H54 (cell line): Measurements from ENCODE around the gene RIPOR2.

Source experiments
- DNase-seq: peaks from one replicate; pipeline ENCODE4 v3.0.0; 2011; ENCODE audit warnings: low spot score, mixed read lengths; ENCODE audit not compliant: insufficient read length
- FAIRE-seq: peaks from 3 replicates; lab custom pipeline; 2011; peaks lifted over from hg19 to GRCh38; lab: Jason Lieb, UNC
- POLR2A ChIP-seq: IDR thresholded peaks from 2 replicates; pipeline ENCODE4 v1.6.1; 2011; ENCODE audit warnings: low read depth, mild to moderate bottlenecking, low read length

The RIPOR2 gene

DNA sequence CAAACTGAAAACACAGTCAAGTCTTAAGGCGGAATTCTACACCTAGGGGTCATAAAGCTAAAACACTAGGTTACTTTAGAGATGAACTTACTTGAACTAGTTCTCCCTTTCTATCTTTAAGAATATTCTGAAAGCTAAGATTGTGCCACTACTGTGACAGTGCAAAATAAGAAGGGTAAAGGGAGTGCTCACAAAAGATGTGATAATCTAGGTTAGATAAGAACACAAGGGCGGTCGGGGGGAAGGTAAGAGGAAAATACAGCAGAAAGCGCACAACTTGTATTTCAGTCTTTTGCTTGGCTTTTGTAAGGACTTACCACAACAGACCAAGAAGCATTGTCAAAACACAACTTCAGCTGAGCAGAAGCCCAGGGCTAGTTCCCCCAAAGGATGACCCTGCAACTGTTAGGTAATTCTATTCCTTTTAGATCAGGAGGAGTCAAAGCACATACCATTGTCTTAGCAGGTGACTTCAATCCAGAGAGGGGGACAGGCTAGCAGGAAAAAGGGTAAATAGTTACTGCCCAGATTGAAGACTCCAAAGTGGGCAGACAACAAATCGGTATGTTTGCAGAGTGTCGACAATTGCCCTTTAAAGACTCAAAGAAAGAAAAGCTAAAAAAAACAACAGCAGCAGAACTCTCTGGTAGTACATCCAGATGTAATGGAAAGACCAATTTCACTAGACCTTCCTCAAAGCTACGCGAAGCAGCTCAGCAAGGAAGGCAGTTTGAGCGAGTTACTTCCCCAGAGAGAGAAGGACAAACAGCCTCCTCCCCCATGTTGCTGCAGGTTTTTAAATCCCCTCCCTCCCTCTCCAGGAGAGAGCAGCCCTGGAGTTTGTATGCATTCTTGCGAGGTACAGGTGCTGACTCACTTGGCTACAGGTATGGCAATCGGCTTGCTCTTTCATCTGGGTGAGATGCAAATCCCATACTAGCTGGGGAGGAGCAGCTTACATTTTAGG lies 59.0 kb downstream of the RIPOR2 start:
- no peak for FAIRE-seq
- no peak for TF ChIP-seq POLR2A

DNA sequence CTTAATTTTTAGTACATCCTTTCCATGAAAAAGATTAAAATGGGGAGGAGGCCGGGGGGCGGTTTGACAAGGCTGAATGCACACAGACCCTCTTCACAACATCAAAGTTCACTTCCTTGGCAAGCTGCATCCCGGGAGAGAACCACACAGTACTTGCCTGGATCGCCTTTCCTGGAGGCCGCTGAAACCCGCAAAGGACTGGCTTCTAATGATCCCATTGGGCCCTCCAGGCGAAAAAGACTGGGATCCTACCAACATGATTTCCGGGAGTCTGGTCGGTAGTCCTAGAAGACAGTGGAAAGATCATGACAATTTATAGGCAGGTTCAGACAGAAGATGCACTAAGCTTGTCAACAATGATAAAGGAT lies 60.2 kb downstream of the RIPOR2 start:
- FAIRE-seq (no peak), DNase-seq (no peak)
- TF ChIP-seq POLR2A: no peak

More for the DNA sequence above, 59.0 kb downstream of the RIPOR2 start:
- no peak for DNase-seq

GRCh38 chr6:24874776-24875533 lies 60.8 kb downstream of the RIPOR2 start:
- FAIRE-seq: no peak
- no peak for TF ChIP-seq POLR2A
- no peak for DNase-seq

- FAIRE-seq (no peak), DNase-seq (no peak)
- TF ChIP-seq POLR2A: no peak
Measured at GRCh38 chr6:24874128-24874527, 61.6 kb downstream of the RIPOR2 start.

GRCh38 chr6:24872779-24873178 lies 63.0 kb downstream of the RIPOR2 start:
- no peak for TF ChIP-seq POLR2A
- no peak for FAIRE-seq
- DNase-seq: no peak

- no peak for TF ChIP-seq POLR2A
- DNase-seq: no peak
- no peak for FAIRE-seq
Measured at GRCh38 chr6:24868765-24869164, 67.0 kb downstream of the RIPOR2 start.

- DNase-seq (no peak), FAIRE-seq (no peak)
- no peak for TF ChIP-seq POLR2A
Measured at GRCh38 chr6:24867104-24867703, 68.6 kb downstream of the RIPOR2 start.

- no peak for TF ChIP-seq POLR2A
- FAIRE-seq: no peak
Measured at GRCh38 chr6:24865161-24865560, 70.6 kb downstream of the RIPOR2 start.

GRCh38 chr6:24864343-24864742 lies 71.4 kb downstream of the RIPOR2 start:
- FAIRE-seq (no peak), DNase-seq (no peak)
- no peak for TF ChIP-seq POLR2A

More at GRCh38 chr6:24865161-24865560, 70.6 kb downstream of the RIPOR2 start:
- DNase-seq: no peak

- no peak for FAIRE-seq
- no peak for TF ChIP-seq POLR2A
Measured at GRCh38 chr6:24861934-24862333, 73.8 kb downstream of the RIPOR2 start.

DNA sequence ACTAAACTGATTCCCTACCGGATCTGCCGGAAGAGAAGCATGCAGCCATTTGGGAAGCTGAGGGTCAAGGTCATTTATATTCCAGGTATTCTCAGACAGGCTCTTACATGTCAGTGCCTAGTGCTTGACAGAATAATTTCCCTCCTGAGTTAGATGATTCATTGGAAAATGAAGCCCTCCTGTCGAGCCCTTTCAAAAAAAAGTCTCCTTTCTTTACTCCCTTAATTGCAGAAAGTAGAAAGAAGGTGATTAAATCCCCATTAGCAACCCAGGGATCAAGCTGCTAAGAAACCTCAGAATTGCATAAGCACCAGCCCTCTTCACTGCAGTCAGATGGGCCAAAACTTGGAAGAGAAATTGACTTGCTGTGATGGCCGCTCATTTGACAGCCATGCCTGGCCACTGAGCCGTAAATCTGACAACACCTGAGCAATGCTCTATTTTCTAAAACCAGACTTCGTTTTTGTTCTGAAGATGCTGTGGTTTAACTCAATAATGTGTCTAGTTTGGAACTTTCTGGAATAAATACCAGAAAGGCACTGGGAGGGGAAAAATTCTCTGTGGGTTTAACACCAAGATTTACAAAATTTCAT lies 76.1 kb downstream of the RIPOR2 start:
- no peak for TF ChIP-seq POLR2A
- DNase-seq (no peak), FAIRE-seq (no peak)

More at GRCh38 chr6:24861934-24862333, 73.8 kb downstream of the RIPOR2 start:
- no peak for DNase-seq

DNA sequence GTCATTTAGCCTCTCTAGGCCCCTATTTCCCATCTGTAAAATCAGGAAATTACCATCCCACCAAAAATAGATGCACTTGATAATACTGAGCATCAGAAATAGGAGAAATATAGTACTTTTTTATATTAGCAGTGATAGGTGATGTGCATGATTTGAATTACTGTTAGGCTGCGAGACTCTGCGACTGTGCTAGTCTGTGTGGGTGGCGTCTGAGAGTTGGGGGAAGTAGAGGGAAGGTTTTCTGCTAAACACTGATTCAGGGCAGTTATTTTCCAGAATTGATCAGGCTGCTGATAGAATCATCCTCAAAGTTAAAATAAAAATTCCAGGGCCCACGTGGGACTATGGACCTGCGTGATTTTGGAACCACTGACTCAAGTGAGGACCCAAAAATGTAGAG lies 76.6 kb downstream of the RIPOR2 start:
- no peak for FAIRE-seq
- no peak for TF ChIP-seq POLR2A
- DNase-seq: no peak

- FAIRE-seq (no peak), DNase-seq (no peak)
- TF ChIP-seq POLR2A: no peak
Measured at GRCh38 chr6:24858177-24858653, 77.5 kb downstream of the RIPOR2 start.
